Common myeloid progenitor, CD34-positive (primary cell): Measurements from ENCODE around the gene BMI1.

Experiments used
- CTCF ChIA-PET: fragments of 350-600 bp; sonication (Branson Sonifier 250); formaldehyde crosslinking; loops from one replicate; lab custom pipeline; 2021; ENCODE audit warnings: antibody characterized with exemption; lab: Charles Lee
- POLR2A ChIA-PET: fragments of 350-600 bp; sonication (Branson Sonifier 250); formaldehyde crosslinking; loops from one replicate; lab custom pipeline; 2021; ENCODE audit warnings: antibody characterized with exemption; lab: Charles Lee
- DNase-seq, 3 donors: peaks; one replicate each; pipeline versions ENCODE4 v3.0.0 to v3.0.0-alpha.2; 2013
- H3K27ac ChIP-seq, 2 experiments: 1 replicate in 1 of 2; 2 replicates in 1 of 2; pipeline ENCODE4 v1.7.0; 2013; ENCODE audit warnings: inconsistent platforms in 2 of 2, low read length in 2 of 2, mild to moderate bottlenecking in 2 of 2, low read depth in 1 of 2, moderate library complexity in 1 of 2; ENCODE audit not compliant: severe bottlenecking in 2 of 2, insufficient read depth in 1 of 2, poor library complexity in 1 of 2
- H3K27me3 ChIP-seq, 5 experiments: replicated peaks in 2 of 5; 1 replicate in 3 of 5; 2 replicates in 2 of 5; pipeline versions ENCODE4 v1.6.1 to v1.7.0; 2013; ENCODE audit warnings: low read length in 4 of 5, mild to moderate bottlenecking in 2 of 5, moderate library complexity in 2 of 5, inconsistent platforms in 1 of 5; ENCODE audit not compliant: insufficient read depth in 5 of 5, control insufficient read depth in 4 of 5
- H3K36me3 ChIP-seq, 4 experiments: 1 replicate in 2 of 4; 2 replicates in 2 of 4; pipeline versions ENCODE4 v1.6.1 to v1.7.0; 2013; ENCODE audit warnings: low read length in 3 of 4, control low read depth in 1 of 4, mild to moderate bottlenecking in 1 of 4; ENCODE audit not compliant: control insufficient read depth in 4 of 4, insufficient read depth in 4 of 4
- H3K4me1 ChIP-seq, 4 experiments: 1 replicate in 3 of 4; 2 replicates in 1 of 4; pipeline versions ENCODE4 v1.6.1 to v1.7.1; 2013; ENCODE audit warnings: low read length in 3 of 4, mild to moderate bottlenecking in 3 of 4, control low read depth in 1 of 4, inconsistent platforms in 1 of 4, moderate library complexity in 1 of 4; ENCODE audit not compliant: control insufficient read depth in 4 of 4, insufficient read depth in 4 of 4; ENCODE audit errors: control extremely low read depth in 1 of 4
- H3K4me3 ChIP-seq, 7 experiments: 1 replicate in 4 of 7; 2 replicates in 3 of 7; pipeline versions ENCODE4 v1.5.1 to v1.7.0; 2013; ENCODE audit warnings: mild to moderate bottlenecking in 7 of 7, low read length in 6 of 7, moderate library complexity in 6 of 7, inconsistent platforms in 2 of 7, low read depth in 2 of 7, control low read depth in 1 of 7; ENCODE audit not compliant: insufficient read depth in 4 of 7, control insufficient read depth in 1 of 7; ENCODE audit errors: extremely low read depth in 1 of 7
- H3K9me3 ChIP-seq, 5 experiments: 1 replicate in 4 of 5; 2 replicates in 1 of 5; pipeline versions ENCODE4 v1.6.1 to v1.7.1; 2013; ENCODE audit warnings: low read length in 4 of 5, mild to moderate bottlenecking in 2 of 5, inconsistent platforms in 1 of 5, low read depth in 1 of 5, moderate library complexity in 1 of 5; ENCODE audit not compliant: control insufficient read depth in 4 of 5, insufficient read depth in 2 of 5; ENCODE audit errors: control extremely low read depth in 1 of 5
- WGBS: methylation state at CpG from one replicate; pipeline ENCODE4 v1.1.5; 2013; ENCODE audit not compliant: insufficient coverage; 5-methylcytosine and 5-hydroxymethylcytosine counted together

The BMI1 gene

GRCh38 chr10:22370320-22370719, 49.4 kb downstream of the BMI1 start:
- POLR2A ChIA-PET: no interaction called here

GRCh38 chr10:22372298-22372697, 51.4 kb downstream of the BMI1 start:
- H3K27me3 ChIP-seq: no peaks in the 10 kb centered on the region
- H3K4me1 ChIP-seq: peaks cover 4 to 15% (median 9%) of the 10 kb centered on the region in 4 experiments
- ChIA-PET POLR2A (interaction anchor here (0.6 kb wide), 1 partner anchor 19 kb away, joined by 3 read pairs; no protein-coding TSS in a partner anchor), CTCF (interaction anchor here (0.9 to 1.2 kb wide), 2 partner anchors 8 to 29 kb away, joined by 3 read pairs; no protein-coding TSS in a partner anchor)
- 100% methylated on average over 1 of the region's 6 CpGs for WGBS
- no peak overlapping the region for H3K27ac ChIP-seq
- H3K9me3 ChIP-seq: no peaks in the 10 kb centered on the region
- DNase-seq: no peak
- no peaks in the 10 kb centered on the region for H3K36me3 ChIP-seq
- H3K4me3 ChIP-seq: no peak overlapping the region

More at GRCh38 chr10:22370320-22370719, 49.4 kb downstream of the BMI1 start:
- DNase-seq: peak in 2 of 3 donors; percentile 38 to 42
- CTCF ChIA-PET: no interaction called here
- Histone ChIP-seq H3K27me3 (no peaks in the 10 kb centered on the region), H3K9me3 (no peaks in the 10 kb centered on the region), H3K4me3 (peak overlapping the region in 2 of 7 experiments; percentile 2 to 22), H3K36me3 (no peaks in the 10 kb centered on the region), H3K4me1 (peaks cover 4 to 19% (median 11%) of the 10 kb centered on the region in 4 experiments), H3K27ac (no peak overlapping the region)

- POLR2A ChIA-PET: interaction anchor here (0.6 kb wide), 1 partner anchor 18 kb away, joined by 3 read pairs; no protein-coding TSS in a partner anchor
- WGBS: 93% methylated on average over 4 of the region's 9 CpGs
- H3K27me3 ChIP-seq: no peaks in the 10 kb centered on the region
- no peaks in the 10 kb centered on the region for H3K36me3 ChIP-seq
- CTCF ChIA-PET: interaction anchor here (1.2 kb wide), 1 partner anchor 8 kb away, joined by 3 read pairs; no protein-coding TSS in a partner anchor
- H3K9me3 ChIP-seq: no peaks in the 10 kb centered on the region
- H3K4me3 ChIP-seq: no peak overlapping the region
- no peak overlapping the region for H3K27ac ChIP-seq
- H3K4me1 ChIP-seq: peaks cover 4 to 15% (median 9%) of the 10 kb centered on the region in 4 experiments
- DNase-seq: no peak
These were observed 52.0 kb downstream of the BMI1 start for GRCh38 chr10:22372917-22373316.

GRCh38 chr10:22374489-22375126, 53.7 kb downstream of the BMI1 start:
- no CpG with 5 or more reads among the region's 3 CpGs for WGBS

GRCh38 chr10:22379059-22379458, 58.2 kb downstream of the BMI1 start:
- H3K27me3 ChIP-seq: no peaks in the 10 kb centered on the region
- H3K4me1 ChIP-seq: peaks cover 0 to 6% (median 2%) of the 10 kb centered on the region in 4 experiments
- no peak overlapping the region for H3K4me3 ChIP-seq
- DNase-seq: peak in 1 of 3 donors; percentile 32
- no peak overlapping the region for H3K27ac ChIP-seq
- ChIA-PET POLR2A (no interaction called here), CTCF (interaction anchor here (1.1 to 1.4 kb wide), 2 partner anchors 7 to 25 kb away, joined by 3 to 4 read pairs; no protein-coding TSS in a partner anchor)
- no CpG with 5 or more reads among the region's 3 CpGs for WGBS
- H3K36me3 ChIP-seq: no peaks in the 10 kb centered on the region
- H3K9me3 ChIP-seq: no peaks in the 10 kb centered on the region

More at GRCh38 chr10:22374489-22375126, 53.7 kb downstream of the BMI1 start:
- H3K4me3 ChIP-seq: no peak overlapping the region
- no peak overlapping the region for H3K27ac ChIP-seq
- CTCF ChIA-PET: interaction anchor here (1.2 kb wide), 1 partner anchor 45 kb away, joined by 3 read pairs; no protein-coding TSS in a partner anchor
- H3K36me3 ChIP-seq: no peaks in the 10 kb centered on the region
- peaks cover 4 to 15% (median 9%) of the 10 kb centered on the region in 4 experiments for H3K4me1 ChIP-seq
- POLR2A ChIA-PET: no interaction called here
- H3K9me3 ChIP-seq: no peaks in the 10 kb centered on the region
- DNase-seq: peak; percentile 68 to 91 (median 81)
- no peaks in the 10 kb centered on the region for H3K27me3 ChIP-seq
